HG03196 (cell line): ENCODE results near the gene CCNYL1.

Source experiments
- ATAC-seq: cut with Tn5 transposase; IDR thresholded peaks from one replicate; pipeline ENCODE4 v1.9.1; 2021; ENCODE audit not compliant: unreplicated experiment

Gene CCNYL1

DNA sequence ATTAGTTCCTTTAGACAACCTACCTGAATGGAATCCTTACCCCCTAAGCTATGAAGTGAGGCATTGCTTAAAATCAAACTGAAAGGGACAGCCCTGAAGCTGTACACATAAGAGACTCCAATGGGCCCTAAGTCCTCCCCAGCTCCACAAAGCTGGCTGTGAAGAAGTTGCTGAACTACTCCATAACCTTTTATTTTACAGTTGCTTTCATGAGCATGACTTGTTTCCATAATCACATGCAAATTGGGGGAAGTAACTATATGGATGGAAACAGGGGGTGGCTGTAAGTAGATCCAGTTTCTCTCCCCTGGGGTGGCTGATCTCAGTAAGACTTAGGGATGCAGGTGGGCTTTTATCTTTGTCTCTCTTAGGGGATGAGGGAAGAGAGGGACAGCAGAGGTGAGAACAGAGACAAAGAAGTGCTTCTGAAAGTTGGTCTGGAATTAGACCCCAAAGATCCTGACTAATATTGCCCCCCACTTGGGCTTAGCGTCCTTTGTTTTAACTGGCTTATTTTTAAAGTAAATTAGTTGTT is 52.7 kb downstream of the CCNYL1 start:
- ATAC-seq = no peak

DNA sequence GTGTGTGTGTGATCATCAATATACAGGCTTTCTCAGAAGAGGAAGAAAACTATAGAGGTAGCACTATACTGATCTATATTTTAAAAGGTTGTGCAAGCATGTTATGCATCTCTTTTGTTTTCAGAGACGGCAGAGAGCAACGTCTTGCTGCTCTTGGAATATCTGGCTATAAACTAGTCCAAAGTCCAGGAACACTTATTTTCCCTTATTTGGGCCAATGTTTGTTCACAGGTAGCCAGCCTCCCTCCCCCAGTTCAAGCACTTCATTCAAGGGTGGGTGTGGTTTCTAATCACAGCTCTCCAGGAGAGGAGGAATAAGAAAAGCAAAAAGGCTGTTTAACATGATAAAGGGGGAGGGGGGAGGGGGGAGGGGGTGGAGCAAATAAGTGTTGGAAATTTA is 54.1 kb downstream of the CCNYL1 start:
- ATAC-seq = no peak

DNA sequence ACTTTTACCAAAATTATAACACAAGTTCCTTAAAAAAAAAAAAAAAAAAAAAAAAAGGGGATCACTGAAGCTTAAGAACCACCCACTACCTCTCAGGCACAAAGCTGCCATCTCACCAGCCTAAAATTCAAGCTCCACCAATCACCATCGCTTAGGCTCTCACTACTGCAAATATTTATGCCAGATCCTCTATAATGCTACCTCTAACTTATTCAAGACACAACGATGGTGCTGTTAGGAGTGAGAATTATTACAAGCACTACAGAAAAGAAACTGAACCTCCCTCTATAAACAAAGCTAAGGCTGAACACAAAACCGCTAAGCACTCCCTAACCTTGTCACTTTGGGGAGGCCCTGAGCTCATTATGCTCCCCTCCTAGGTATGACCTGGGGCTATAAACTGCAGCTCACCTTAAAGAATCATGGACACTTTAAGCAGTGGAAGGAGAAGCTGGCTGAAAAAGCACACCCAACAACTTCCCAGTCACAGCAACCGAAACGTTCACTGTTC is 54.7 kb downstream of the CCNYL1 start:
- ATAC-seq = no peak

DNA sequence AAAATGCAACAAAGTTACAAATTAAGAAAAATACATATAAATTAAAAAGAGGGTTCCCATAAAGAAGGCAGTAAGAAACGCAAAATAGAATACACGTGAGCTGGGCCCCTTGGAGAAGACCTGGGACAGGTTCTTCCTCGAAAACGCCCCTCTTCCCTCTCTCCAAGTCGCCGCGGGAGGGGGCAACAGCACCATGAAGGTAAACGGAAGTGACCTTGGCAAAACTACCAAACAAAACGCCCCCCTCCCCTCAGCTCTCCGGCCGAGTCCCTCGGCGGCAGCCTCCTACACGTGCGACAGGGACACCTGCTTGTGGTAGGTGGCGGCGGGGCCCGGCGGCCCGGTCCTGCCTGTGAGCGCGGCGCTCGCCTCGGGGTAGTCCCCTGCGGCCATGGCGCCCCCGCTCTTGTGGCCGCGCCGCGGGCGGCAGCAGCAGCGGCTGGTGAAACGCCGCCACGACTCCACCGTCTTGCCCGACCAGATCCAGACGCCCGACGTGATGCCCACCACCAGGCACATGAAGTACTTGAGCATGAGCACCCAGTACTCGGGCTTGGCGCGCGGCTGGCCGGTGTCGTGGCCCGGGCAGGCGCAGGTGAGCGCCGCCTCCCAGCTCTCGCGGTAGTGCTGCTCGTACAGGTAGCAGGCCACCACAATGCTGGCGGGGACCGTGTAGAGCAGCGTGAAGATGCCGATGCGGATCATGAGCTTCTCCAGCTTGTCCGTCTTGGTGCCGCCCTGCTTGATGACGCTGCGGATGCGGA is 55.4 kb downstream of the CCNYL1 start:
- ATAC-seq = no peak

DNA sequence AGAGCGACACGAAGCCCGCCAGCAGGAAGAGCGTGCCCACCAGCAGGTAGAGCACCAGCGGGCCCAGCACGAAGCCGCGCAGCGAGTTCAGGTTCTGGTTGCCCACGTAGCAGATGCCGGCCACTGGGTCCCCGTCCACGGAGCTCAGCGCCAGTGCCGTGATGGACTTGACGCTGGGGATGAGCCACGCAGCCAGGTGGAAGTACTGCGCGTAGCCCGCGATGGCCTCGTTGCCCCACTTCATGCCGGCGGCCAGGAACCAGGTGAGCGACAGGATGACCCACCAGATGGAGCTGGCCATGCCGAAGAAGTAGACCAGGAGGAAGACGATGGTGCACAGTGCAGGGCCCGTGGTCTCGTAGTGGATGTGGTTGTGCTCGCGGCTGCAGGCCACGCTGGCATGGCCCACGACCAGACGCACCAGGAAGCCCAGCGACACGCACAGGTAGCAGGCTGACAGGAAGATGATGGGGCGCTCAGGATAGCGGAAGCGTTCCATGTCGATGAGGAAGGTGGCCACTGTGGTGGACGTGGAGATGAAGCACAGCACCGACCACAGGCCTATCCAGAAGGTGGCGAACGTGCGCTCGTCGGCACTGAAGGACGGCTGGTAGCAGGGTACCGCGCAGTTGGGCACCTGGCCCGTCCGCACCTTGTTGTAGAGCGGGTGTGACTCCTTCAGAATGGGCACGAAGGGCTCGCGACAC is 56.2 kb downstream of the CCNYL1 start:
- no peak for ATAC-seq

DNA sequence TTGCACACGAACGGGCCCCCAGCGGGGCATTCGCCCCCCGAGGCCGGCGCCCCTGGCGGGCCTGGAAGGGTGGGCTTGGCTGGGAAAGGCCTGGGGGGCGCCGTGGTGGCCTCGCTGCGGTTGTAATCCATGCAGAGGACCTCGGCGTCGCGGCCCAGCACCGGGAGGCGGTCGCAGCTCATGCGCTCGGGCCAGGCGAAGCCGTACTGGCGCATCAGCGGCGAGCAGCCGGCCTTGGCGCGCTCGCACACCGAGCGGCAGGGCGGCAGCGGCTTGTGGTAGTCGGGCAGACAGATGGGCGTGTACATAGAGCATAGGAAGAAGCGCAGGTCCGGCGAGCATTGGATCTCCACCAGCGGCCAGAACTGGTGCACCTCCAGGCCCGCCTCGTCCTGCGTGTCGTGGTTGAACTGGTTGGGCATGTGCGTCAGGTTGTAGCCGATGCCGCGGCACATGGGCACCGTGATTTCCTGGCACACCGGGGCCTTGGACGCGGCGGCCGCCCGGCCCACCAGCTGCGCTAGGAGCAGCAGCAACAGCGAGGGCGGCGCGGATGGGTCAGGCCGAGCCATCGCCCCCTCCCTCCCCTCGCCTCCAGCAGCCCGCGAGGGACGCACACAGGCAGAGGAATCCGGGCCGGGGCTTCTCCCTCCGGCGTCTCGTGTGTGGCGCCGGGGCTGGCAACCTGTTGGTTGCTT is 56.9 kb downstream of the CCNYL1 start:
- no peak for ATAC-seq

DNA sequence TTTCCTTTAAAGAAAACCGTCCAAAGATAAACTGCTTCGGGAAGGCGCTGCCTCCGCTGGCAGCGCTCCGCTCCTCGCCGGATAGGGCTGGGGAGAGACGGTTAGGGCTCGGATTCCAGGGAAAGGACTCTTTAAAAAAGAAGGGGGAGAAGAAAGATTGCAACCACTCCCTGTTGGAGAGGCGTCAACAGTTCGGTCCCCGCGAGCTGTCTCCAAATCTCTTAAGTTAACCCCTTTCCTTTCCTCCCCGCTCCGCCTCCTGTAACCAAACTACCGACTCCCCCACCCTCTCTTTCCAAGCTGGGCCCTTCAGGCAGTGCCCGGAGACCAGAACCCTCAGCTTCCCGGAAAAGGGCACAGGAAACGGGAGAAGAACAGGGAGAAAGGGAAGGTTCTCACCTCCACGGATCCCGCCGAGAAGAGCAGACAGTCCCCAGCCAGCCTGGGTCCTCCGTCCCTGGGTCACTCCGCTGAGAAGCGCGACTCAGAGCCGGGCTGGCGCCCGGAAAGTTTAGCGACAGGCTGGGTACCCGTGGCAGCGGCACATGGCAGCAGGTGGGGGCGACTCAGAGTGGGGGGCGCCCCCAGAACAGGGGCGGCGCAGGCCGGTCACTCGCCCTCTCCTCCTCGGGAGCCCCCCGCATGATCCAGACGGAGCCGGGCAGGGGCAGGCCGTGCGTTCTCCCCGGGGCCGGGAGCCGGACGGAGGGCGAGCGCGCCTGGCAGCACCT is 57.6 kb downstream of the CCNYL1 start:
- ATAC-seq = peak; percentile 4

DNA sequence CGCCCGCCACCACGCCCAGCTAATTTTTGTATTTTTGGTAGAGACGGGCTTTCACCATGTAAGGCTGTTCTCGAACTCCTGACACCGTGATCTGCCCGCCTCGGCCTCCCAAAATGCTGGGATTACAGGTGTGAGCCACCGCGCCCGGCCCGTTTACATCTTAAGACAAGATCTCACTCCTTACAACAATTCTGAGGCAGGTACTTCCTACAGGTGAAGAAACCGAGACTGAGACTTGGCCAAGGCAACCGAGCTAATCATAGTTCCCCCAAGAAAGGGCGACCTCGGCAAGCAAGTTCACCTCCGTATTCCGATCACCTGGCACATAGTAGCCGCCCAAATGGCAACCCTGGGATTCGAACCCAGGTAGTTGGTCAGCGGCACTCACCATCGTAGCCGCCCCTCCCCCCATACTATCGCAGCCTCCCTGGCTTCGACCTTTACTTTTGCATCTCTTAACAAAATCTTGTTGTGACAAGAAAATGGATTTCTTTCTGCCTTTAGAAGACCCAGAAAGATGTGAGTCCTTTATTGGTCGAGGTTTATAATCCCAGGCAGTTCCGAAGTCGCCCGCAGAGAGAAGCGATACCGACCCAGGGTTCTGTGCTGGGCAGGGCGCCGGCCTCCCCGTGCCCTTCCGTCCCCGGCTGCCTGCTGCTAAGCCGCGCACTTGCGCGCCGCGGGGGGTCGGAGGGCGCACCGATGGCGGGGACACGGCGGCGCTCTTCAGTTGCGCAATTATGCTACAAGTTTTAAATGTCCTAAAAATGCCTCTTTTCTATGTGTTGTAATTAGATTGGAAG is 59.4 kb downstream of the CCNYL1 start:
- no peak for ATAC-seq

DNA sequence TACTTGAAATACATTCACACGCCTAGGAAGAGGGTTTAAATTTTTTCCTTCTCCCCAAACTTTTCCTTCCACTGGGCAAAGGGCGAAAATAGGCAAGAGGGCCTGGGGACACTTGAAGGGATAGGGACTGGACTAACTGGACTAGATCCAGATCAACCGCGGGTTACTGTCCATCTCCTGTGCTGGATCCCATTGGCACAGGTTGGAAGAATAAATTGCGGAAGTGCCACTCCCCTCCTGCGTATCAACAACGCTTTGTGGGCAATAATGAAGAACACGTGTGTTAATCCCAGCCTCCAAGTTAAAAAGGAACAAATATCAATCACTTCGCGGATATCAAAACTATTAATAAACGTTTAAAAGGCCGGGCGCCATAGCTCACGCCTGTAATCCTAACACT is 60.0 kb downstream of the CCNYL1 start:
- no peak for ATAC-seq

DNA sequence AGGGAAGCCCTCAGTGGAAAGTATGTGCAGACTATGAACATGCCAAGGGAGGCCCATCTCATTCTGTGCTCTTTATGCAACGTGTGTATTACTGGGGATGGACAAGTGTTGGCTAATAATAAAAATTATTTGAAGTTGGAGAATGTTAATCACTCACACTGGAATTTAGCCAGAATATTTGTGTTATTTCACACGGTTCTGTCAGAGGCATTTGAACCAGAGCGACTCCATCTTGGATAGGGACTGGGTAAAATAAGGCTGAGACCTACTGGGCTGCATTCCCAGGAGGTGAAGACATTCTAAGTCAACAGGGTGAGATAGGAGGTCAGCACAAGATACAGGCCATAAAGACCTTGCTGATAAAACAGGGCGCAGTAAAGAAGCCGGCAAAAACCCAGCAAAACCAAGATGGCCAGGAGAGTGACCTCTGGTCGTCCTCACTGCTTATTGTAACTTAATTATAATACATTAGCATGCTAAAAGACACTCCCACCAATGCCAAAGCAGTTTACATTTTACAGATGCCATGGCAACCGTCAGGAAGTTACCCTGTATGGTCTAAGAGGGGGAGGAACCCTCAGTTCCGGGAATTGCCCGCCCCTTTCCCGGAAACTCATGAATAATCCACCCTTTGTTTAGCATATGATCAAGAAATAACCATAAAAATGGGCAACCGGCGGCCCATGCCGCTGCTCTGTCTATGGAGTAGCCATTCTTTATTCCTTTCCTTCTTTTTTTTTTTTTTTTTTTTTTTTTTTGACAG is 60.8 kb downstream of the CCNYL1 start:
- ATAC-seq = no peak

DNA sequence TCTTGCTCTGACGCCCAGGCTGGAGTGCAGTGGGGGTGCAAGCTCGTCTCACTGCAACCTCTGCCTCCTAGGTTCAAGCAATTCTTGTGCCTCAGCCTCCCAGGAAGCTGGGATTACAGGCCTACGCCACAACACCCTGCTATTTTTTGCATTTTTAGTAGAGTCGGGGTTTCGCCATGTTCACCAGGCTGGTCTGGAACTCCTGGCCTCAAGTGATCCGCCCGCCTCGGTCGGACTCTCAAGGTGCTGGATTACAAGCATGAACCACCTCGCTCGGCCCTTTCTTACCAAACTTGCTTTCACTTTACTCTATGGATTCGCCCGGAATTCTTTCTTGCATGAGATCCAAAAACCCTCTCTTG is 61.4 kb downstream of the CCNYL1 start:
- ATAC-seq = no peak

DNA sequence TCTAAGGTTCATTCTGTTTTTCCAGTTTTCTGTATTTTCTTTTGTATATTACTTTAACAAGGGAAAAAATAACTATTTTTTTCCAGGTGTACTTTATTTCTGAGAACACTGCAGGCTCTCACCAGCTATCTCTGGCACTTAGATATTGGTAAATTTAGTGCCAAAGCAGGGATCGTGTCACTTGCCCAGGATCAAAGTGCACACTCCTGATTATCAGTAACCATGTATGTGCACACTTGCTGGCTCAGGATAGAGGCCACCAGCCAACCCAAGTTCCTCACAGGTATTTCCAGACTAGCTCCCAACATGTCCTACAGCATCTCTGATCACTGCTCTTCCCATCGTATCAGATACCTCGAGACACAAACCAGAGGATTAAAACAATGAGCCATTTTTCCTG is 64.0 kb downstream of the CCNYL1 start:
- ATAC-seq = no peak

DNA sequence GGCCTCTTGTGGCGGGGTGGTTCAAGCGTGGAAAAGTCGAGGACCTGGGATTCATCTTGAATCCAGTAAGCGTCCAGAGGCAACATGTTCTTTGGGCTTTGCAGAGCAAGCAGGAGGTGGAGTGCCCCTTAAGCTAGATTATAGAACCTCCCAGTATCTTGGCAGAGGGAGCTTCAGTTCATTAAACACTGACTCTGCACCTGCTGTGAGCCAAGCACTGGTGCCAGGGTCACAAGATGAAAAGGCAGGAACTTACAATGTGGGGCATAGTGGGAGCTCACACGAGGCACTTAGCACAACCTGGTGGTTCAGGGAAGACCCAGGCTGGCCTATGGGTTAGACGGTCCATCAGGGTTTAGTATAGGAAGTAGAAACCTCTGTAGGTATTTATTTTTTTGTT is 65.7 kb downstream of the CCNYL1 start:
- ATAC-seq = no peak

DNA sequence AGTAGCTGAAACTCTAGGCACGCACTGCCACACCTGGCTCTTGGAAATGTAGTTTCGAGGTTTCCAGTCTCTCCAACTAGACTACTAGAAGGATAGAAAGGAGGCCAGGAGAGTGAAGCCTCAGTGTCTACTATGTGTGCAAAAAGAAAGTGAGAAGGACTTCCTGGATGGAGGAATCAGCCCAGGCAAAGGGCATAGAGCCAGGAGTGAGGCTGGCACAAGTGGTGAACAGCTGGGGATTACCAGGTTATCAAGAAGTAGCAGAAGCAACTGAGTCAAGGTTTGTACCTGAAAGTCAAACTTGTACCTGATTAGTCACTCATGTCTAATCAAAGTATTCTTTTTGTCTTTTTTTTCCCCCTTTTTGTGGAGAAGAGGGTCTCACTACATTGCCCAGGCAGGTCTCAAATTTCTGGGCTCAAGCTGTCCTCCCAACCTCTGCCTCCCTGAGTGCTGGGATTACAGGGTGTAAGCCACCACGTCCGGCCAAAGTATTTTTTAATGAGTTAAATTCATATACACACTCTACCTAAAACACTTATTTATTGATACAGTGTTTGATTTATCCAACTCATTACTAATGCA is 67.0 kb downstream of the CCNYL1 start:
- ATAC-seq = no peak

DNA sequence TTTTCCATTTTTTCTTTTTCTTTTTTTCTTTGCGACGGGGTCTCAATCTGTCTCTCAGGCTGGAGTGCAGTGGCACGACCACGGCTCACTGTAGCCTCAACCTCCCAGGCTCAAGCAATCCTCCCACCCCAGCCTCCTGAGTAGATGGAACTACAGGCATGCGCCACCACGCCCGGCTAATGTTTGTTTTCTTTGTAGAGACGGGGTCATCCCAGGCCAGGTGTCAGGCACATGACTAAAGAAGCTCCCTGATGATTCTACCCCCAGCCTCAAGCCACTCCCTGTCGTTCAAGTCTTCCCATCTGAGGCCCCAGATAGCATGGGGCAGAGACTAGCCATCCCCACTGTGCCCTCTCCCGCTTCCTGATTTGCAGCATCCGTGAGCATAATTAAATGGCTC is 68.1 kb downstream of the CCNYL1 start:
- no peak for ATAC-seq

DNA sequence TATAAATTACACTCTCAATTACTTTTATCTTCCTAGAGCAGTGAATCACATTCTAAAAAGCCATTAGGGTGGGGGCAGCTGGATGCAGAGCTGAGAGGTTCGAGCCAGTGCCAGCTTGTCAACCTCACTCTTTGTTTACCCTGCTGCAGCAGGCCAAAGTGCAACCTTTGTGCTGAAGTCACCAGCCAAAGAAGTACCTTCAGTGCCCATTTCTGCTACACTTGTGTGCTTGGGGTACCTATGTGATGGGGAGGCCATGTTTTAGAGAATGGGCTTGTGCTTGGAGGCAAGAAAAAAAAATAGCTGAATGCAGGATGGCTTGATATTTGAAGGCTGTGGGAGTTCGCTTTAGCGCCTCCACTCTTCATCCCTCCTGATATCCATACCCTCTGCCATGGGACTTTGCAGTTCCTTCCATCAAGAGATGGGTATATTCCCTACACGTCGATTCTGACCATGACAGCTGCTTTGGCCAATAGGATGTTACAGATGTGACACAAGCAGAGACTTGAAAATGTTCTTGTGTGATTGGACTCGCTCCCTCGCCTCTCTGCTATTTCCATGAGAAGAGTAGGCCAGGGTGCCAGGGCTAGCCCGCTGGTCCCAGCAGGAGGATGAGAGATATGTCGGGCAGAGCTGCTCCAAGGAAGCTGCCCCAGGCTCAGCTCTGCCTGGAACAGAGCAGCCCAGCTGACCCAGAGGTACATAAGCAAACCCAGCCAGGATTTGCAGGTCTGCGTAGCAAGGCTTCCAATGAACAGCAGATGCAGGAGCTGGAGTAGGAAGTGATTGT is 71.0 kb downstream of the CCNYL1 start:
- no peak for ATAC-seq

DNA sequence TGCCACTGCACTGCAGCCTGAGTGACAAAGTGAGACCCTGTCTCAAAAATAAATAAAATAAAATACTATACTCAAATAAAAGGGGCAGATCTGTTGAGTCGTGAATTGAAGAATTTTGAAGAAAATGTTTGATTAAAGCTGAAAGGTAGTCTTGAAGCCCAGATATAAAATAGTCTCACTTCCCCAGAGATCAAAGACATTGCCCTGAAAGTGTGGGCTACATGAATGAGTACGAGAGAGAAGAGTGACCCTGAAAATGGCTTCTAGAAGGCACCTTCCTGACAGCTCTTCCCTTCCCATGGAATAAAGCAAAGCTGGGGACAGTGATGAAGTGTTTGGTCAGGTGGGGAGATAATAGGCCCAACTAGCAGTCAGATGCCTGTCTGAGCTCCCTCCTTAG is 72.1 kb downstream of the CCNYL1 start:
- ATAC-seq = no peak

DNA sequence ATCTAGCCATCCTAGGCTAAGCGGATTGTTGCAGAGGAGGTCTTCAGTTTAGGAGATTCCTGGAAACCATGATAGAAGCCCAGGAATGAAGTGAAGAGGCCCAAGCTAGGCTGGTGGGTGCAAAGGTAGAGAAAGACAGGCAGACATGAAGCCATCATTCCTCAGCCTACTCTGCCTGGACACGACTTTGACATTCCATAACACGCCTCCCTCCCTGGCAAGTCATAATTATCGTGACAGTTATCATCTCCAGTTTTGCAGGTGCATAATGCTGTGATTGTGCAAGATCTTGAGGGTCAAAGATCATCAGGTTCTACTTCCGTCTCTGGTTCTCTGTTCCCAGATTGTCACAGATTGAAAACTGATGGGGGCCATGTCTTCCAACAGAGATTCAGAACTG is 73.5 kb downstream of the CCNYL1 start:
- no peak for ATAC-seq
